ENCODE data around the gene TCL1B. TPM values are rescaled to one million over a fixed set of nuclear protein-coding genes. Genes with fewer than 3 reads are reported as not detected.

Gene TCL1B
- total RNA-seq, 2 donors from 2014 or later, result not detected

DNA sequence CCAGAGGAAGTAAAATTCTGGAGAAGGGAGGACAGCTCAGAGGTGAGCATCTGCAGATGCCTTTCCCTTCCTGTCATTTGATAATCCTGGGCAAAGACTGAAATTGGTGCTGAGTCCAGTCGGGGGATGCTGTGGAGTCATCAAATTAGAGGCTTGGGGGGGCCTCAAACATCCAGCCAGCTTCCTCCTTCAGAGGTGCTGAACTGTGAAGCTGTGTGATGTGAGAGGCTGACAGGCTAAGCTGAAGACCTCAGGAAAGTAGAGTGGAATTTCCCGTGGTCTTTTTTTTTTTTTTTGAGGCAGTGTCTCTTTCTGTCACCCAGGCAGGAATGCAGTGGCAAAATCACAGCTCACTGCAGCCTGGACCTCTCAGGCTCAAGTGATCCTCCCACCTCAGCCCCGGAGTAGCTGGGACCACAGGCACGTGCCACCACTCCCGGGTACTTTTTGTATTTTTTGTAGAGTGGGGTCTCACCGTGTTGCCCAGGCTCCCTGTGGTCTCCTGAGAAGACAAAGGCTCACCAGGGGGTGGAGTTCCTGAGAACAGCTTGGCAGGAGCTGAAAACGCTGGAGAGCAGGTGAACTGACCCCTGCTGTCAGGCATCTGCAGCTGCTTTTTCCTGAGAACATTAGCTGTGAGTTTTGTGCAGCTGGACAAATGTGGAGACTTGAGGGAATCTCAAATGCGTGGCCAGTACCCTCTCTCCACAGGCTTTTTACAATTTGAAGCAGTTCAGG lies 6.1 kb upstream of the TCL1B start:
- peaks cover 38% of the 10 kb centered on the region for H3K27me3 Mint-ChIP-seq
- H3K36me3 Mint-ChIP-seq (ENCODE audit: low read depth), result no peaks in the 10 kb centered on the region
- ATAC-seq (replicated peaks), result no peak
- no peak overlapping the region for H3K27ac Mint-ChIP-seq
- H3K4me1 Mint-ChIP-seq, result no peaks in the 10 kb centered on the region
- H3K4me3 Mint-ChIP-seq, result no peak overlapping the region
- H3K9me3 Mint-ChIP-seq, result no peaks in the 10 kb centered on the region

DNA sequence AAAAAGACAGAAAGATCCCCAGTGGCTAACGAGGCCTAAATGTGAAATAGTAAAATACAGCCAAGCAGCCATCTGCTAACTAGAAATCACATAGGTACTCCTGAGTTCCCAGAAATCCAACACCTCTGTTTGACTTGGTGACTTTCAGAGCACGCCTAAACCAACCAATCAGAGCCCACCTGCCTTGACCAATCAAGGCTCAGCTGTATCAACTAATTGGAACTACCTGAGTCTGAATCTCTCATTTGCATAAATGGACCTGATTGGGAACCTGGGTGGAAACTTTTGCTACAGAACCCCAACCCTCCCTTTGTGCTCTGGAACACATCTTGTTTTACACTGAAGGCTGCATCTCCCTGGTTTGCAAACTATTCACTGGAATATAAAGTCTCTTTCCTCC lies 5.1 kb upstream of the TCL1B start:
- no peaks in the 10 kb centered on the region for H3K4me1 Mint-ChIP-seq
- no peak for ATAC-seq (replicated peaks)
- peaks cover 32% of the 10 kb centered on the region for H3K27me3 Mint-ChIP-seq
- no peak overlapping the region for H3K27ac Mint-ChIP-seq
- H3K36me3 Mint-ChIP-seq (ENCODE audit: low read depth), result no peaks in the 10 kb centered on the region
- H3K9me3 Mint-ChIP-seq, result no peaks in the 10 kb centered on the region
- no peak overlapping the region for H3K4me3 Mint-ChIP-seq

DNA sequence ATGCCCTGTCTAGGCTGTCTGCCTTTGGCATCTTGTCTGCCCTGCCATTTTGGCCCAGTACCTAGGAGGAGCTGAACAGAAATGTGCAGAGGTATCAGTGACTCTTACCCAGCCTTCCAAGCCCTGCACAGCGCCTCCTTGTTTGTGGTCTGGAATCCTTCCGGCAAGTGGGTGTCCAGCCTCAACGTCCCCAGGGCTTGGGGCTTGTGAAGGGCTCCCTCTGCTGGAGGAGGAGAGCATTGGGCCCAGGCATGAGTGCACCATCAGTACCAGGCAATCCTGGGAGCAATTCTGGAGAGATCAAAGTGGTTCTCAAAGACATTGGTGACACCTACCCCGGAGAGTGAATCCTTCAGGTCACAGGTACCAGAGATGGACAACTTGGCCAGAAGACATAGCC lies 2.4 kb upstream of the TCL1B start:
- H3K27ac Mint-ChIP-seq, result no peak overlapping the region
- H3K9me3 Mint-ChIP-seq, result no peaks in the 10 kb centered on the region
- H3K36me3 Mint-ChIP-seq (ENCODE audit: low read depth), result no peaks in the 10 kb centered on the region
- no peaks in the 10 kb centered on the region for H3K4me1 Mint-ChIP-seq
- H3K27me3 Mint-ChIP-seq, result peaks cover 30% of the 10 kb centered on the region
- no peak overlapping the region for H3K4me3 Mint-ChIP-seq
- ATAC-seq (replicated peaks), result peak; percentile 57

DNA sequence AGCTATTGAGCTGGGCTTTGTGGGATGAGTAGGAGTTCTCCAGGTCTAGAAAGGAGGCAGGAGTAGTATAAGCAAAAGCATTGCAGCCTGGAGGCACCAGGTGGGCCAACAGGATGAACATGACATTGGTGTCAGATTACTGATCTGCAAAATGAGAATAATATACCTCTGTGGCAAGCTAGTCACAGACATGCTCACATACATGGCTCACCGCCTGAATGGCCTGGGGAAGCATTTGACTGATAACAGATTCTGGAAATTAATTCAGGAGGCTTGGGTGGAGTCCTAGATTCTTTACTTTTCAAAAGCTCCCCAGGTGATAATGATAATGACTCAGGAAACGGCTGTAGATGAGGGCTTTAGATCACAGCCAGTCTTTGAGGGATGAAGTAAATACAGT lies 709 bp downstream of the TCL1B start:
- no peak overlapping the region for H3K27ac Mint-ChIP-seq
- no peaks in the 10 kb centered on the region for H3K4me1 Mint-ChIP-seq
- no peak overlapping the region for H3K4me3 Mint-ChIP-seq
- H3K9me3 Mint-ChIP-seq, result no peaks in the 10 kb centered on the region
- H3K36me3 Mint-ChIP-seq (ENCODE audit: low read depth), result no peaks in the 10 kb centered on the region
- H3K27me3 Mint-ChIP-seq, result peaks cover 21% of the 10 kb centered on the region
- ATAC-seq (replicated peaks), result no peak

DNA sequence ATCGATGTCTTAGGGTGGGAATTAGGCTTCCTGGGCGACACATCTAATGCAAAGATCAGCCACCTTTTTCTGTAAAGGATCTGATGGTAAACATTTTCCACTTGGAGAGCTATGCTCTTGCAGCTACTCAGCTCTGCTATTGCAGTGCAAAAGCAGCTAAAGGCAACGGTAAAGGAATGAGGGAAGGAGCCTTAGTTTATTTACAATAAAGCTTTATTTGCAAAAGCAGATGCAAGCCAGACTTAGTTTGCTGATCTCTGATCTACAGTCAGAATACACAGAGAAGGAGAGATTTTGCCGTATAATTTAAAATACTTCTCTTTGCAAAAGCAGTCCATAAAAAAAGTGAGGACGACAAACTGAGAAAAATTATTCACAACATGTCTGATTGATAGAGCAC lies 3.2 kb downstream of the TCL1B start:
- Mint-ChIP-seq H3K27ac (no peak overlapping the region), H3K4me1 (no peaks in the 10 kb centered on the region), H3K9me3 (no peaks in the 10 kb centered on the region), H3K27me3 (peaks cover 33% of the 10 kb centered on the region), H3K4me3 (no peak overlapping the region), H3K36me3 (ENCODE audit: low read depth) (no peaks in the 10 kb centered on the region)
- ATAC-seq (replicated peaks), result no peak

DNA sequence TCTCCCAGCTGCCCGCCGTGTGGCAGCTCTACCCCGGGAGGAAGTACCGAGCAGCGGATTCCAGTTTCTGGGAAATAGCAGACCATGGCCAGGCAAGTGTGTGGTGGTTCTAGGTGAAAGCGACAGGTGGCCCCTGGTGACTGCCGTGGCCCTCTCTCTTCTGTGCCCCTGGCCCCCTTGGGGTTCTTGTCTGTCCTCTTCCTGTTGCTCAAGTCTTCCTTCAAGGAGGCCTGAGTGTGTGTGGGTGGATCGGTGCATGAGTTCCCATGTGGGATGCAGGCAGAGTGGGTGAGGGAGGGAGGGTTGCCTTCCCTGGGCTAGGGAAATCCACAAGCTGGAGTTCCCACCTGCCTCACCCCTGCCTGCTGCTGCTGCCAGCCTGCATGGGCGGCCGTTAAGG lies 4.6 kb downstream of the TCL1B start:
- no peaks in the 10 kb centered on the region for H3K9me3 Mint-ChIP-seq
- no peaks in the 10 kb centered on the region for H3K36me3 Mint-ChIP-seq (ENCODE audit: low read depth)
- no peak overlapping the region for H3K4me3 Mint-ChIP-seq
- peaks cover 25% of the 10 kb centered on the region for H3K27me3 Mint-ChIP-seq
- H3K27ac Mint-ChIP-seq, result no peak overlapping the region
- ATAC-seq (replicated peaks), result no peak
- no peaks in the 10 kb centered on the region for H3K4me1 Mint-ChIP-seq

DNA sequence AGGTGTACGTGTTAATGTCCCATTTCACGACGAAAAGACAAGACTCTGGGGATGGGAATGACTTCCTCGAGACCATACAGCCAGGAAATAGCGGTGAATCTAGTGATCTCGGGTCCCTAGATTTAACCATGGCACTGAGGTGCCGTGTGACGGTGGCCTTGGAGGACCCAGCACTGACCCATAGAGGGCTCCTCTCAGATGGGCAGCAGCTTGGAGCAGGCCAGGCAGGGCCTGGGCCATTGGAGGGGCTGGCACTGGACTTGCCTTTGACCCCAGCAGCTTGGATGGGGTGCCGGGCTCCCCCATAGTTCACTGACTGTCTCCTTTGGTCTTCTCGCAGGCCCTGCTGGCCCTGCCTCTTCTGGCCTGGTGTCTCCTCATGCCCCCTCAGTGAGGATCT lies 5.4 kb downstream of the TCL1B start:
- Mint-ChIP-seq H3K9me3 (no peaks in the 10 kb centered on the region), H3K4me3 (no peak overlapping the region)
- ATAC-seq (replicated peaks), result no peak

DNA sequence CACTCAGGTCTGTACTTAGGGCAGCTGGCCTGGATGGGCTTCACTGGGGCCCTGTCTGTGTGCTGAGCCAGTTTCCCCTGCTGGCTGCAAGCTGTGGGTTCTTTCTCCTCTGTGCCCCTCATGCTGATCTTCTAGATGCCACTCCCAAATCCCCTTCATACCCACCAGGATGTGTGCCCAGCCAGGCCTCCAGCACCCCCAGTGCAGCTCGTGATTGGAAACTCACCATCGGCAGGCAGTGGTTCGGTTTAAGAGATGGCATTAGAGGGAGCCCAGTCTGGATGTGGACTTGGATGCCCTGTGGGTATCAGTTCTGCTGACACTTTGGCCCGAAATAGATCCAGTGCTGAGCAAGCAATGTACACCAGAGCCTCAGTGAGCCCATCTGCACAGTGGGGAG lies 5.9 kb downstream of the TCL1B start:
- Mint-ChIP-seq H3K4me1 (no peaks in the 10 kb centered on the region), H3K27ac (no peak overlapping the region), H3K4me3 (no peak overlapping the region)

More for the DNA sequence above, 5.4 kb downstream of the TCL1B start:
- peaks cover 33% of the 10 kb centered on the region for H3K27me3 Mint-ChIP-seq
- no peak overlapping the region for H3K27ac Mint-ChIP-seq
- H3K36me3 Mint-ChIP-seq (ENCODE audit: low read depth), result no peaks in the 10 kb centered on the region
- H3K4me1 Mint-ChIP-seq, result no peaks in the 10 kb centered on the region

DNA sequence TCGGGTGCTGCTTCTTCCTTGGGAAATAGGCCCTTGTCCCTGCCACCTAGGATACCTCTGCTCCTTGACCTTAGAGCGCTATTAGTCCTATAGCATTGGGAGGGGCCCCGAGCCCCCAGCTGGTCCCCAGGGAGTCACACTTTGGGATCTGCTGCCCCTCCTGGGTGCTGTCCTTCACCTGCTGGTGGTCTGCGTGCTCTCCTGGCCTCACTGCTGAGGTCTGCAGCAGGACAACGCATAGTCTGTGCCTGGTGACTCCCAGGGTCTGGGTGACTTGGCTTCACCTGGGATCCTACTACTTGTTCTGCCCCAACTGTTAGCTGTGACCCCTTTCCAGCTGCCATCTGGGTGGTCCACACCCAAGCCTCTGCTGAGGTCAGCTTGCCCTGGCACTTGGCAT lies 8.8 kb downstream of the TCL1B start:
- no peak overlapping the region for H3K27ac Mint-ChIP-seq
- H3K4me1 Mint-ChIP-seq, result no peaks in the 10 kb centered on the region
- peaks cover 36% of the 10 kb centered on the region for H3K27me3 Mint-ChIP-seq
- no peaks in the 10 kb centered on the region for H3K36me3 Mint-ChIP-seq (ENCODE audit: low read depth)
- ATAC-seq (replicated peaks), result no peak
- H3K4me3 Mint-ChIP-seq, result no peak overlapping the region
- no peaks in the 10 kb centered on the region for H3K9me3 Mint-ChIP-seq

More for the DNA sequence above, 5.9 kb downstream of the TCL1B start:
- Mint-ChIP-seq H3K27me3 (peaks cover 32% of the 10 kb centered on the region), H3K36me3 (ENCODE audit: low read depth) (no peaks in the 10 kb centered on the region), H3K9me3 (no peaks in the 10 kb centered on the region)
- no peak for ATAC-seq (replicated peaks)

DNA sequence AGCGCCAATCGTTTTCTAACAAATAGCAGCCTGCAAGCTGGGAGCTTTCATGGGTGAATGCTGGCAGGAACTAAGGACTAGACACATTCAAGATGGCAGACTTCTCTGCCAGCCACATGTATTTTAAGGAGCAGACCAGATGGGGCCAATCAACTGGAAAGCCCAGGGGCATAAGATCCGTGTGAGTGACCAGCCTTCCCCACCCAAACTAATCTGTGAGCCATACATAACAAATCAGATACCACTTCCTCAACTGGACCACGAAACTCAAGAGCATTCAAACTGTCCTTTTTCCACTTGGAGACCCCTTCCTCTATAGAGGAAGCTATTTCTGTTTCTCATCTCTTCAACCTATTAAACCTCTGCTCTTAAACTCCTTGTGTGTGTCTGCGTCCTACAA lies 9.7 kb downstream of the TCL1B start:
- Mint-ChIP-seq H3K9me3 (no peaks in the 10 kb centered on the region), H3K27me3 (peaks cover 40% of the 10 kb centered on the region), H3K27ac (no peak overlapping the region), H3K4me1 (no peaks in the 10 kb centered on the region), H3K4me3 (no peak overlapping the region), H3K36me3 (ENCODE audit: low read depth) (no peaks in the 10 kb centered on the region)
- ATAC-seq (replicated peaks), result no peak

DNA sequence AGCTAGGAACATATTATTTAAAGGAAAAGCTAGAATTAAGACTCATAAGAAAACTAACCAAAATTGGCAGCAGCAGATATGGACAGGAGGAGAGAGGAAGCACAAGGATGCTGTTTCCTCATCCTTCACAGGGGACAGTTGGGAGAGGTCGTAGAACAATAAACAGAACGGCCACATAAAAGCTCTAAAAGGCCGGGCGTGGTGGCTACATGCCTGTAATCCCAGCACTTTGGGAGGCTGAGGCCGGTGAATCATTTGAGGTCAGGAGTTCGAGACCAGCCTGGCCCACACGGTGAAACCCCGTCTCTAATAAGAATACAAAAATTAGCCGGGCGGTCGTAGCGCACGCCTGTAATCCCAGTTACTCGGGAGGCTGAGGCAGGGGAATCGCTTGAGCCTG lies 10.5 kb downstream of the TCL1B start:
- ATAC-seq (replicated peaks), result no peak

DNA sequence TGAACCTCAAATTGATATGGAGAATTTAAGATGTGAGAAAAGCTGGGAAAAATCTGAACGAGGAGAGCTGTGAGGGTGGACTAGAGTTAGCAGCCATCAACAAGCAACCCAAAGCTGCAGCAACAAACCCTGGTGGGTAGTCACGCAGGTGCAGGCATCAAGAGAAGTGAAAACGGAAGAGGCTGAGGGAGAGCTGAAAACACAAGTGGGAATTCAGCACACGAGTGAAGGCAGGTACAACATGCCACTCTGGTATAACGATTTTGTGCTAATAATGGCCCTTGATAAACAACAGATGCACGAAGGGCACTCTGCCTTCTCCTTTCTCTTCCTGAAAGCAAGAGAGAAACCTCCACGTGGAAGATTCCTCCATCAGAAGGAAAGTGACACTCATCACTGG lies 11.5 kb downstream of the TCL1B start:
- Mint-ChIP-seq H3K27me3 (peaks cover 40% of the 10 kb centered on the region), H3K36me3 (ENCODE audit: low read depth) (no peaks in the 10 kb centered on the region), H3K27ac (no peak overlapping the region), H3K4me1 (no peaks in the 10 kb centered on the region), H3K4me3 (no peak overlapping the region), H3K9me3 (no peaks in the 10 kb centered on the region)
- ATAC-seq (replicated peaks), result no peak

More for the DNA sequence above, 10.5 kb downstream of the TCL1B start:
- H3K4me1 Mint-ChIP-seq, result no peaks in the 10 kb centered on the region
- no peak overlapping the region for H3K4me3 Mint-ChIP-seq
- H3K27ac Mint-ChIP-seq, result no peak overlapping the region
- H3K36me3 Mint-ChIP-seq (ENCODE audit: low read depth), result no peaks in the 10 kb centered on the region
- peaks cover 42% of the 10 kb centered on the region for H3K27me3 Mint-ChIP-seq
- H3K9me3 Mint-ChIP-seq, result no peaks in the 10 kb centered on the region

DNA sequence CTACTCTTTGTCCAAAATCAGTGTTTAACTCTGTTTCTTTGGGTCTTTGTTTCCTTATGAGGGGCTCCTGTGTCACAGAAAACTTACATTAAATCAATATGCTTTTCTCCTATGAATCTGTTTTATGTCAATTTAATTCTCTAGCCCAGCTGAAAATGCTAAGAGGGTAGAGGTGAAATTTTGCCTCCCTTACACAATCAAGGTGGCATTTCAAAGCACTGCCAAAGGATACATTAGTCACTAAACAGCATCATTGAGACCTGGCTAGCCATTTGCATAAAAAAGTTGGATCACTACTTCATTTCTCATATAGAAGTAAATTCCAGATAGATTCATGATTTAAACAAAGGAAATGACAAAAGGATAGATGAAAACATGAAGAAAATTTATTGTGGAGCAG lies 12.1 kb downstream of the TCL1B start:
- Mint-ChIP-seq H3K27ac (no peak overlapping the region), H3K27me3 (peaks cover 40% of the 10 kb centered on the region)
- ATAC-seq (replicated peaks), result no peak

DNA sequence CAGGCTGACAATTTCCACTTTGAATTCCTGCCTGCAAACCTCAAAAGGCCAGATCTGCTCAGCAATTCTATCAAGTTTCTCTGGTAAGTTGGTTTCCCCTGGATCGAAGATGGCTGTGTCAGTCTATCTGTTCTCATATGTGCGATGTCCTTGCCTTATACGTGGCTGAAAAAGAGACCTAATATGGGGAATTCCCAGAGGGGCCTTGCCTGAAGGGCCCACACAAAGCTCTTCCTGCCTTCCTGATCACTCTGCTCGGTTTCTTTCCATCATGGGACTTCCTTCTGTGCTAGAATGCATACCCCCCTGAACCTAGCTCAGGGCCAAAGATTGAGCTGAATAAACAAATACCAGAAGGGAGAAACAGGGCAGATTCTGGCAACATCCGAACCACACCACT lies 13.2 kb downstream of the TCL1B start:
- H3K27me3 Mint-ChIP-seq, result peaks cover 44% of the 10 kb centered on the region
- no peak for ATAC-seq (replicated peaks)
- no peaks in the 10 kb centered on the region for H3K4me1 Mint-ChIP-seq
- H3K27ac Mint-ChIP-seq, result peak overlapping the region; percentile 28
- no peak overlapping the region for H3K4me3 Mint-ChIP-seq
- no peaks in the 10 kb centered on the region for H3K9me3 Mint-ChIP-seq
- H3K36me3 Mint-ChIP-seq (ENCODE audit: low read depth), result no peaks in the 10 kb centered on the region

More for the DNA sequence above, 12.1 kb downstream of the TCL1B start:
- Mint-ChIP-seq H3K36me3 (ENCODE audit: low read depth) (no peaks in the 10 kb centered on the region), H3K4me1 (no peaks in the 10 kb centered on the region), H3K9me3 (no peaks in the 10 kb centered on the region), H3K4me3 (no peak overlapping the region)

DNA sequence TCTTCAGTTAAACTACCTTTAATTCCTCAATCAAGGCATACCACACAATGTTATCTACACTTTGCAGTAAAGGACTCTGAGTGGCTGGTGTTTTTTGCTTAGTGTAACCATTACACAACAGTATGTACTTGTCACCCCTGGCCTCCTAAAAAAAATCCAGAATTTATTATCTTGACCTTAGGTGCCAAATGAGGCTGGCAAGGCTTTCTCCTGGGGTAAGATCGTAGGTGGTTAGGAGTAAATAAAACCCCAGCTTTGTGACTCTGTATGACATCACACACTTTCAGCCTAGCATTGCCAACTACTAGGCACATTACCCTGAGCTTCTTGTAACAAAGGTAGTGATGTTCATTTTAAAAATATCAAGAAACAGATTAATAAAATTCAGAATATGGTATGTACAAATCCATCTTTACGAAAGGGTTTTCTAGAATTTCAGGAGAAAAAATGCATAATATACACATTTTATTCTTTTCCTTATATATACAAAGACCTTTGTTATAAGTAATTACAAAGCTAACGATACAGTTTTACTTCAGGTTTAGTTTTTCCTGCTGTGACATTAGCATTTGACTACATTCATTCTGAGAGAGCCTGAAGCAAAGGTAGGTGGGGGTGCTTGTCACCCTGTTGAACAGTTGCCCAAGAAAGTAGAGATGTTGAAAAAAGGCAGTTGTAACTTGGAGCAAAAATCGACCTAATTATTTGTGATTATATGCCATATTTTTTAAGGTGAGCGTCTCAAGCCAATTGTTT lies 14.2 kb downstream of the TCL1B start:
- Mint-ChIP-seq H3K27ac (no peak overlapping the region), H3K36me3 (ENCODE audit: low read depth) (no peaks in the 10 kb centered on the region), H3K4me1 (no peaks in the 10 kb centered on the region), H3K9me3 (no peaks in the 10 kb centered on the region), H3K4me3 (no peak overlapping the region), H3K27me3 (peaks cover 51% of the 10 kb centered on the region)
- ATAC-seq (replicated peaks), result no peak

Measured in activated T-helper 17 cell treated with anti-CD3 and anti-CD28 coated beads, Interleukin-2, amount 50 U/mL, for 72 hours (primary cell).